ENCODE results near the gene SLC41A1. TPM values are rescaled to one million over a fixed set of nuclear protein-coding genes. Genes with fewer than 3 reads are reported as not detected.

SLC41A1 gene
- total and polyA plus RNA-seq, 9 of the 15 experiments (the other 6 are each of a cell fraction or from before 2014, with no cell fraction given), result 4.1 to 29.3 (median 11.4) TPM

- H3K9me3 ChIP-seq (replicated peaks; ENCODE audit: control insufficient read depth, insufficient read depth, low read depth, low read length), result no peaks in the 10 kb centered on the region
Measured at GRCh38 chr1:205798577-205798976, 14.4 kb downstream of the SLC41A1 start.

GRCh38 chr1:205797168-205797567, 15.8 kb downstream of the SLC41A1 start:
- intact Hi-C loops (cut with micrococcal nuclease), result no loop called here
- DNase-seq (ENCODE audit: extremely low read depth in 1 of 4, low spot score in 3 of 4) (peak in 1 of 4 experiments; percentile 40), FAIRE-seq (no peak), ATAC-seq (peak; percentile 24)
- TF ChIP-seq MNT (conservative IDR thresholded peaks at IDR 0.05), result no peak
- TF ChIP-seq ZNF507 (tag; conservative IDR thresholded peaks at IDR 0.05), result no peak
- TF ChIP-seq SMAD3 (CRISPR knock-in tag; conservative IDR thresholded peaks at IDR 0.05), result no peak
- peak; percentile 95 for TF ChIP-seq ZNF316 (IDR thresholded peaks at IDR 0.05)
- peak; percentile 90 for TF ChIP-seq MAFK (IDR thresholded peaks at IDR 0.05; ENCODE audit: low read length)
- TF ChIP-seq C11orf30 (IDR thresholded peaks at IDR 0.05; ENCODE audit: low read depth), result peak; percentile 94
- peak; percentile 90 for TF ChIP-seq MAFF (IDR thresholded peaks at IDR 0.05; ENCODE audit: low read length)
- TF ChIP-seq MAFG (tag; conservative IDR thresholded peaks at IDR 0.05), result peak; percentile 91
- Histone ChIP-seq H3K79me2 (ENCODE audit: control insufficient read depth, insufficient read depth, low read length) (no peaks in the 10 kb centered on the region), H3K36me3 (ENCODE audit: control insufficient read depth, insufficient read depth, low read length) (peaks cover 68% of the 10 kb centered on the region), H2AFZ (ENCODE audit: low read depth, low read length) (no peak overlapping the region), H3K27me3 (ENCODE audit: control insufficient read depth in 2 of 2, insufficient read depth in 2 of 2, low read length in 2 of 2) (no peaks in the 10 kb centered on the region), H3K9me3 (replicated peaks; ENCODE audit: control insufficient read depth, insufficient read depth, low read depth, low read length) (no peaks in the 10 kb centered on the region), H3K9ac (ENCODE audit: insufficient read depth in 1 of 2, low read depth in 2 of 2, low read length in 2 of 2) (peak overlapping the region in 1 of 2 experiments; percentile 23; a peak in 1 of 4 replicates), H3K4me2 (ENCODE audit: insufficient read depth, low read length) (no peak overlapping the region; the same call in 1 of the 2 replicates), H3K4me3 (no peak overlapping the region), H3K4me1 (replicated peaks in 1 of 2; ENCODE audit: control insufficient read depth in 2 of 2, insufficient read depth in 2 of 2, low read length in 2 of 2) (peaks cover 7 to 20% of the 10 kb centered on the region in 2 experiments; a peak in 4 of 5 replicates), H3K9me1 (ENCODE audit: control insufficient read depth, insufficient read depth, low read length) (no peaks in the 10 kb centered on the region), H4K20me1 (replicated peaks; ENCODE audit: control insufficient read depth, insufficient read depth, low read length) (no peaks in the 10 kb centered on the region; the same call in none of the 2 replicates), H3K27ac (ENCODE audit: extremely low read depth, low read depth, low read length) (no peak overlapping the region)
- no TSS peak for BruUV-seq (replicated peaks)
- in situ Hi-C loops (cut with MboI), result loop anchor here (5.0 kb wide), 1 partner anchor 185 kb away; no protein-coding TSS in a partner anchor
- POLR2A ChIA-PET, result interaction anchor here (0.6 to 1.8 kb wide), 6 partner anchors 10 to 229 kb away, joined by 3 to 7 read pairs (median 4); partner anchors contain the start of gene RAB29
- 39% methylated on average over 2 of the region's 2 CpGs for WGBS (ENCODE audit: insufficient coverage, low coverage, missing lambda C conversion rate)
- CTCF ChIA-PET (ENCODE audit: low intra/inter-chr PET ratio), result no interaction called here

More at GRCh38 chr1:205798577-205798976, 14.4 kb downstream of the SLC41A1 start:
- no peaks in the 10 kb centered on the region for H3K27me3 ChIP-seq (ENCODE audit: control insufficient read depth in 2 of 2, insufficient read depth in 2 of 2, low read length in 2 of 2)
- DNase-seq (ENCODE audit: extremely low read depth in 1 of 4, low spot score in 3 of 4), result no peak
- ChIA-PET CTCF (ENCODE audit: low intra/inter-chr PET ratio) (no interaction called here), POLR2A (interaction anchor here (1.2 to 1.8 kb wide), 3 partner anchors 9 to 12 kb away, joined by 4 to 7 read pairs (median 6); no protein-coding TSS in a partner anchor)
- intact Hi-C loops (cut with micrococcal nuclease) (no loop called here), in situ Hi-C loops (cut with MboI) (loop anchor here (5.0 kb wide), 1 partner anchor 184 kb away; no protein-coding TSS in a partner anchor)
- FAIRE-seq, result no peak
- WGBS (ENCODE audit: insufficient coverage, low coverage, missing lambda C conversion rate), result 48% methylated on average over 5 of the region's 5 CpGs
- no peaks in the 10 kb centered on the region for H3K79me2 ChIP-seq (ENCODE audit: control insufficient read depth, insufficient read depth, low read length)
- H3K4me3 ChIP-seq, result no peak overlapping the region
- peaks cover 57% of the 10 kb centered on the region; the same call in 2 of the 3 replicates for H3K36me3 ChIP-seq (ENCODE audit: control insufficient read depth, insufficient read depth, low read length)
- ATAC-seq, result no peak
- no peak for TF ChIP-seq ELF4 (CRISPR knock-in tag; IDR thresholded peaks at IDR 0.05)
- TF ChIP-seq GATAD2B (IDR thresholded peaks at IDR 0.05; ENCODE audit: borderline replicate concordance), result no peak
- TF ChIP-seq ZNF699 (CRISPR knock-in tag; IDR thresholded peaks at IDR 0.05; ENCODE audit: insufficient replicate concordance), result no peak
- TF ChIP-seq CBX2 (IDR thresholded peaks at IDR 0.05; ENCODE audit: insufficient read depth, low read length, poor library complexity, severe bottlenecking), result no peak
- TF ChIP-seq SMARCA5 (IDR thresholded peaks at IDR 0.05), result no peak
- no peak for TF ChIP-seq L3MBTL2 (IDR thresholded peaks at IDR 0.05)
- TF ChIP-seq TCFL5 (CRISPR knock-in tag; conservative IDR thresholded peaks at IDR 0.05), result no peak
- H3K9me1 ChIP-seq (ENCODE audit: control insufficient read depth, insufficient read depth, low read length), result no peaks in the 10 kb centered on the region
- no TSS peak for BruUV-seq (replicated peaks)
- no peaks in the 10 kb centered on the region; the same call in none of the 2 replicates for H4K20me1 ChIP-seq (replicated peaks; ENCODE audit: control insufficient read depth, insufficient read depth, low read length)
- peak overlapping the region in 1 of 2 experiments; percentile 31; a peak in 1 of 4 replicates for H3K9ac ChIP-seq (ENCODE audit: insufficient read depth in 1 of 2, low read depth in 2 of 2, low read length in 2 of 2)
- H3K27ac ChIP-seq (ENCODE audit: extremely low read depth, low read depth, low read length), result no peak overlapping the region
- no peak overlapping the region for H2AFZ ChIP-seq (ENCODE audit: low read depth, low read length)
- H3K4me2 ChIP-seq (ENCODE audit: insufficient read depth, low read length), result no peak overlapping the region
- H3K4me1 ChIP-seq (replicated peaks in 1 of 2; ENCODE audit: control insufficient read depth in 2 of 2, insufficient read depth in 2 of 2, low read length in 2 of 2), result peaks cover 8 to 22% of the 10 kb centered on the region in 2 experiments; a peak in 4 of 5 replicates

Data from K562 (cell line).